Rectal smooth muscle tissue (tissue), 1 donor: ENCODE results near the gene ATP6V0E1.

Experiments
- H3K27ac ChIP-seq: one replicate; pipeline ENCODE4 v1.7.0; 2013; ENCODE audit warnings: low read depth, low read length, inconsistent platforms
- H3K27me3 ChIP-seq: one replicate; pipeline ENCODE4 v1.7.0; 2013; ENCODE audit warnings: low read length; ENCODE audit not compliant: control insufficient read depth, insufficient read depth
- H3K36me3 ChIP-seq: one replicate; pipeline ENCODE4 v1.7.0; 2013; ENCODE audit warnings: low read length; ENCODE audit not compliant: control insufficient read depth, insufficient read depth
- H3K4me1 ChIP-seq: one replicate; pipeline ENCODE4 v1.7.0; 2013; ENCODE audit warnings: low read length; ENCODE audit not compliant: control insufficient read depth, insufficient read depth
- H3K4me3 ChIP-seq: one replicate; pipeline ENCODE4 v1.7.0; 2013; ENCODE audit warnings: low read length
- H3K9ac ChIP-seq: one replicate; pipeline ENCODE4 v1.7.0; 2013; ENCODE audit warnings: low read length

Gene ATP6V0E1

GRCh38 chr5:172946146-172946545, 37.4 kb upstream of the ATP6V0E1 start:
- H3K27me3 ChIP-seq: no peaks in the 10 kb centered on the region
- H3K36me3 ChIP-seq: peaks cover 22% of the 10 kb centered on the region
- H3K4me1 ChIP-seq: no peaks in the 10 kb centered on the region
- H3K27ac ChIP-seq: no peak overlapping the region
- H3K4me3 ChIP-seq: no peak overlapping the region
- no peak overlapping the region for H3K9ac ChIP-seq

GRCh38 chr5:172949426-172949825, 34.1 kb upstream of the ATP6V0E1 start:
- no peak overlapping the region for H3K9ac ChIP-seq
- peaks cover 22% of the 10 kb centered on the region for H3K36me3 ChIP-seq
- H3K27me3 ChIP-seq: no peaks in the 10 kb centered on the region
- H3K27ac ChIP-seq: no peak overlapping the region
- no peak overlapping the region for H3K4me3 ChIP-seq
- H3K4me1 ChIP-seq: no peaks in the 10 kb centered on the region

GRCh38 chr5:172950176-172950965, 33.2 kb upstream of the ATP6V0E1 start:
- Histone ChIP-seq H3K9ac (no peak overlapping the region), H3K36me3 (peaks cover 20% of the 10 kb centered on the region), H3K27ac (no peak overlapping the region), H3K27me3 (no peaks in the 10 kb centered on the region), H3K4me1 (no peaks in the 10 kb centered on the region), H3K4me3 (no peak overlapping the region)

GRCh38 chr5:172951371-172952033, 32.1 kb upstream of the ATP6V0E1 start:
- no peak overlapping the region for H3K4me3 ChIP-seq
- no peaks in the 10 kb centered on the region for H3K27me3 ChIP-seq
- H3K9ac ChIP-seq: no peak overlapping the region
- no peak overlapping the region for H3K27ac ChIP-seq
- no peaks in the 10 kb centered on the region for H3K4me1 ChIP-seq
- H3K36me3 ChIP-seq: peaks cover 13% of the 10 kb centered on the region

- no peaks in the 10 kb centered on the region for H3K4me1 ChIP-seq
- H3K27ac ChIP-seq: no peak overlapping the region
- H3K9ac ChIP-seq: no peak overlapping the region
- H3K4me3 ChIP-seq: no peak overlapping the region
- H3K36me3 ChIP-seq: peaks cover 12% of the 10 kb centered on the region
- no peaks in the 10 kb centered on the region for H3K27me3 ChIP-seq
Observed at GRCh38 chr5:172952034-172952511, 31.5 kb upstream of the ATP6V0E1 start.

GRCh38 chr5:172953776-172954675, 29.5 kb upstream of the ATP6V0E1 start:
- Histone ChIP-seq H3K36me3 (peaks cover 5% of the 10 kb centered on the region), H3K4me1 (no peaks in the 10 kb centered on the region), H3K27me3 (no peaks in the 10 kb centered on the region), H3K4me3 (no peak overlapping the region), H3K9ac (no peak overlapping the region), H3K27ac (peak overlapping the region; percentile 1)

GRCh38 chr5:172954751-172955159, 28.8 kb upstream of the ATP6V0E1 start:
- peak overlapping the region; percentile 1 for H3K27ac ChIP-seq
- no peaks in the 10 kb centered on the region for H3K27me3 ChIP-seq
- H3K9ac ChIP-seq: no peak overlapping the region
- H3K4me3 ChIP-seq: no peak overlapping the region
- peaks cover under 1% of the 10 kb centered on the region for H3K4me1 ChIP-seq
- peaks cover 5% of the 10 kb centered on the region for H3K36me3 ChIP-seq

- Histone ChIP-seq H3K4me3 (no peak overlapping the region), H3K9ac (no peak overlapping the region), H3K27ac (no peak overlapping the region), H3K36me3 (peaks cover 5% of the 10 kb centered on the region), H3K27me3 (no peaks in the 10 kb centered on the region), H3K4me1 (peaks cover 7% of the 10 kb centered on the region)
Observed at GRCh38 chr5:172956228-172956627, 27.3 kb upstream of the ATP6V0E1 start.

GRCh38 chr5:172956936-172957335, 26.6 kb upstream of the ATP6V0E1 start:
- H3K36me3 ChIP-seq: peaks cover 5% of the 10 kb centered on the region
- peaks cover 7% of the 10 kb centered on the region for H3K4me1 ChIP-seq
- H3K9ac ChIP-seq: no peak overlapping the region
- H3K27me3 ChIP-seq: no peaks in the 10 kb centered on the region
- no peak overlapping the region for H3K4me3 ChIP-seq
- no peak overlapping the region for H3K27ac ChIP-seq

- Histone ChIP-seq H3K9ac (no peak overlapping the region), H3K36me3 (peaks cover 4% of the 10 kb centered on the region), H3K4me3 (no peak overlapping the region), H3K27ac (no peak overlapping the region), H3K27me3 (no peaks in the 10 kb centered on the region), H3K4me1 (peaks cover 7% of the 10 kb centered on the region)
Observed at GRCh38 chr5:172957458-172957857, 26.1 kb upstream of the ATP6V0E1 start.

GRCh38 chr5:172958331-172959046, 25.1 kb upstream of the ATP6V0E1 start:
- Histone ChIP-seq H3K4me1 (peaks cover 7% of the 10 kb centered on the region), H3K9ac (no peak overlapping the region), H3K36me3 (peaks cover 4% of the 10 kb centered on the region), H3K27ac (peak overlapping the region; percentile 90), H3K27me3 (no peaks in the 10 kb centered on the region), H3K4me3 (peak overlapping the region; percentile 100)
